ENCODE results near the gene SYNDIG1. TPM values are rescaled to one million over a fixed set of nuclear protein-coding genes. Genes with fewer than 3 reads are reported as not detected.

The SYNDIG1 gene
- total and polyA plus RNA-seq, 9 of the 15 experiments (the other 6 are each of a cell fraction or from before 2014, with no cell fraction given), result not detected

GRCh38 chr20:24465730-24466129 is 3.7 kb upstream of the SYNDIG1 start:
- 3% methylated on average over 3 of the region's 3 CpGs for WGBS (ENCODE audit: insufficient coverage, low coverage, missing lambda C conversion rate)
- intact Hi-C loops (cut with micrococcal nuclease) (no loop called here), in situ Hi-C loops (cut with MboI) (no loop called here)
- FAIRE-seq, result no peak
- H3K9me1 ChIP-seq (ENCODE audit: control insufficient read depth, insufficient read depth, low read length), result no peaks in the 10 kb centered on the region
- ATAC-seq, result no peak
- no peaks in the 10 kb centered on the region for H3K4me1 ChIP-seq (replicated peaks in 1 of 2; ENCODE audit: control insufficient read depth in 2 of 2, insufficient read depth in 2 of 2, low read length in 2 of 2)
- TF ChIP-seq MEIS2 (IDR thresholded peaks at IDR 0.05; ENCODE audit: partially characterized antibody) (no peak), DPF2 (IDR thresholded peaks at IDR 0.05) (no peak), SIX5 (IDR thresholded peaks at IDR 0.05; ENCODE audit: borderline replicate concordance in 1 of 2, insufficient read depth in 1 of 2, low read depth in 1 of 2, low read length in 2 of 2) (no peak), ZNF134 (CRISPR knock-in tag; conservative IDR thresholded peaks at IDR 0.05) (no peak), E2F3 (CRISPR knock-in tag; IDR thresholded peaks at IDR 0.05) (no peak), GATA2 (CRISPR knock-in tag; IDR thresholded peaks at IDR 0.05) (no peak), GABPA (tag; conservative IDR thresholded peaks at IDR 0.05; ENCODE audit: low read depth) (no peak)
- no peak overlapping the region for H3K4me3 ChIP-seq
- CTCF ChIA-PET (ENCODE audit: low intra/inter-chr PET ratio), result no interaction called here
- no peak overlapping the region for H3K9ac ChIP-seq (ENCODE audit: insufficient read depth in 1 of 2, low read depth in 2 of 2, low read length in 2 of 2)
- H2AFZ ChIP-seq (ENCODE audit: low read depth, low read length), result no peak overlapping the region
- BruUV-seq (replicated peaks), result no TSS peak
- H3K27me3 ChIP-seq (ENCODE audit: control insufficient read depth in 2 of 2, insufficient read depth in 2 of 2, low read length in 2 of 2), result peaks cover 0 to 11% of the 10 kb centered on the region in 2 experiments; a peak in 2 of 5 replicates
- DNase-seq (ENCODE audit: extremely low read depth in 1 of 4, low spot score in 3 of 4), result no peak
- H3K4me2 ChIP-seq (ENCODE audit: insufficient read depth, low read length), result no peak overlapping the region
- H3K79me2 ChIP-seq (ENCODE audit: control insufficient read depth, insufficient read depth, low read length), result no peaks in the 10 kb centered on the region
- H3K9me3 ChIP-seq (replicated peaks; ENCODE audit: control insufficient read depth, insufficient read depth, low read depth, low read length), result no peaks in the 10 kb centered on the region
- no peak overlapping the region for H3K27ac ChIP-seq (ENCODE audit: extremely low read depth, low read depth, low read length)
- no peaks in the 10 kb centered on the region for H4K20me1 ChIP-seq (replicated peaks; ENCODE audit: control insufficient read depth, insufficient read depth, low read length)
- H3K36me3 ChIP-seq (ENCODE audit: control insufficient read depth, insufficient read depth, low read length), result no peaks in the 10 kb centered on the region
- POLR2A ChIA-PET, result interaction anchor here (0.6 kb wide), 1 partner anchor 133 kb away, joined by 3 read pairs; no protein-coding TSS in a partner anchor
